Sigmoid colon (tissue), 7 donors: ENCODE results near the gene LPAR1. TPM values are rescaled to one million over a fixed set of nuclear protein-coding genes. Genes with fewer than 3 reads are reported as not detected.
"Not testable (repeated sequence)": the region's sequence is repeated elsewhere in the genome, so short reads cannot be mapped to it uniquely, and the experiment has no call there.

Experiments used
- DNase-seq: peaks from one replicate; pipeline ENCODE4 v3.0.0-alpha.2; 2019
- H3K27ac ChIP-seq, 4 donors: fragments of 200-600 bp; sonication (generic); one replicate each; pipeline ENCODE4 v1.5.1; 2016 to 2019; ENCODE audit warnings: mild to moderate bottlenecking in 1 of 4
- H3K27me3 ChIP-seq, 3 donors: fragments of 200-600 bp; sonication (generic); one replicate each; pipeline ENCODE4 v1.5.1; 2019; ENCODE audit warnings: mild to moderate bottlenecking in 1 of 3
- H3K36me3 ChIP-seq, 4 donors: fragments of 200-600 bp; sonication (generic); one replicate each; pipeline ENCODE4 v1.5.1; 2016 to 2019
- H3K4me1 ChIP-seq, 4 donors: fragments of 200-600 bp; sonication (generic); one replicate each; pipeline ENCODE4 v1.5.1; 2017 to 2019
- H3K4me3 ChIP-seq, 4 donors: fragments of 200-600 bp; sonication (generic); one replicate each; pipeline ENCODE4 v1.5.1; 2017 to 2019; ENCODE audit warnings: mild to moderate bottlenecking in 2 of 4, moderate library complexity in 1 of 4
- H3K9me3 ChIP-seq, 4 donors: fragments of 200-600 bp in 3 of 4; sonication (generic) in 3 of 4; one replicate each; pipeline versions ENCODE4 v1.5.1 to v1.6.1; 2013 to 2019
- EP300 ChIP-seq, 4 donors: sonication (generic); formaldehyde crosslinking; IDR thresholded peaks; one replicate each; pipeline ENCODE4 v1.6.1; 2017; ENCODE audit warnings: antibody characterized with exemption in 4 of 4
- POLR2A ChIP-seq, 2 donors: fragments of 450-650 bp; IDR thresholded peaks; one replicate each; pipeline ENCODE4 v1.6.1; 2016; ENCODE audit warnings: antibody characterized with exemption in 2 of 2, mild to moderate bottlenecking in 2 of 2, moderate library complexity in 2 of 2
- POLR2AphosphoS5 ChIP-seq, 4 donors: sonication (generic); formaldehyde crosslinking; IDR thresholded peaks; one replicate each; pipeline ENCODE4 v1.6.1; 2017; ENCODE audit warnings: antibody characterized with exemption in 4 of 4
- WGBS, 2 donors: extraction: QIAGEN DNeasy Blood & Tissue Kit; methylation state at CpG; one replicate each; pipeline ENCODE4 v1.1.7; 2013; 5-methylcytosine and 5-hydroxymethylcytosine counted together
- intact Hi-C: fragments of 100-400 bp; cut with DNase I; formaldehyde crosslinking; loops from one replicate; pipeline ENCODE4 v1.15.1; 2023
- polyA plus RNA-seq, 3 donors: library from polyadenylated mRNA; stranded (reverse); fragments of 200-250 nt; gene quantifications; one replicate each; pipeline ENCODE4 v1.2.3, GENCODE V29; 2013
- total RNA-seq, 4 donors: library from RNA; depleted of rRNA; stranded (reverse); fragments of >200 nt; gene quantifications; one replicate each; pipeline ENCODE4 v1.1.0, GENCODE V29; 2016
- TF ChIP-seq, protein P1 (sequence below), 4 experiments: fragments of 450-650 bp in 3 of 4; fragments of 200-600 bp in 1 of 4; IDR thresholded peaks; one replicate each; pipeline ENCODE4 v1.5.1; 2016 to 2019; ENCODE audit warnings: antibody characterized with exemption in 4 of 4, mild to moderate bottlenecking in 3 of 4, moderate library complexity in 2 of 4
- donor health status: healthy with polysubstance abuse.
- donor health status: Bipolar disorder and iron deficiency.
- donor health status: healthy.

Gene LPAR1
- total and polyA plus RNA-seq, 7 donors, result 11.3 to 62.4 (median 34.9) TPM

DNA sequence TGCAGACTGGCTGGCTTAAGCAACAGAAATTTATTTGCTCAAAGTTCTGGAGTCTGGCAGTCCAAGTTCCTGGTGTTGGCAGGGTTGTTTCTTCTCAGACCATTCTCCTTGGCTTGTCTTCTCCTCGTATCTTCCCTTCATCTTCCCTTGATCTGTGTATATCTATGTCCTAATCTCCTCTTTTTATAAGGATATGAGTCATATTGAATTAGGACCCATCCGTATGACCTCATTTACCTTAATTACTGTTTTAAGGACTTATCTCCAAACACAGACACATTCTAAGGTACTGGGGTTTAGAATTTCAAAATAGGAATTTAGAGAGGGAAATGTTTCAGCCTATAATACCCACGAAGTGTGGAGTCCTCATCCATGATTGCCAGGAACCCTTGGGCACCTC, 13.1 kb upstream of the LPAR1 start:
- H3K4me1 ChIP-seq, result no peaks in the 10 kb centered on the region
- DNase-seq, result no peak
- no peak overlapping the region for H3K4me3 ChIP-seq
- 41 to 74% methylated on average over 3 of the region's 3 CpGs for WGBS, 2 donors
- H3K27ac ChIP-seq, result no peak overlapping the region
- H3K36me3 ChIP-seq, result no peaks in the 10 kb centered on the region
- intact Hi-C loops, result no loop called here
- peaks cover 0 to 3% (median 0%) of the 10 kb centered on the region in 4 donors for H3K9me3 ChIP-seq
- no peaks in the 10 kb centered on the region for H3K27me3 ChIP-seq
- TF ChIP-seq POLR2AphosphoS5 (IDR thresholded peaks at IDR 0.05) (no peak), EP300 (IDR thresholded peaks at IDR 0.05) (no peak), POLR2A (IDR thresholded peaks at IDR 0.05) (no peak)
- TF ChIP-seq, protein P1, sequence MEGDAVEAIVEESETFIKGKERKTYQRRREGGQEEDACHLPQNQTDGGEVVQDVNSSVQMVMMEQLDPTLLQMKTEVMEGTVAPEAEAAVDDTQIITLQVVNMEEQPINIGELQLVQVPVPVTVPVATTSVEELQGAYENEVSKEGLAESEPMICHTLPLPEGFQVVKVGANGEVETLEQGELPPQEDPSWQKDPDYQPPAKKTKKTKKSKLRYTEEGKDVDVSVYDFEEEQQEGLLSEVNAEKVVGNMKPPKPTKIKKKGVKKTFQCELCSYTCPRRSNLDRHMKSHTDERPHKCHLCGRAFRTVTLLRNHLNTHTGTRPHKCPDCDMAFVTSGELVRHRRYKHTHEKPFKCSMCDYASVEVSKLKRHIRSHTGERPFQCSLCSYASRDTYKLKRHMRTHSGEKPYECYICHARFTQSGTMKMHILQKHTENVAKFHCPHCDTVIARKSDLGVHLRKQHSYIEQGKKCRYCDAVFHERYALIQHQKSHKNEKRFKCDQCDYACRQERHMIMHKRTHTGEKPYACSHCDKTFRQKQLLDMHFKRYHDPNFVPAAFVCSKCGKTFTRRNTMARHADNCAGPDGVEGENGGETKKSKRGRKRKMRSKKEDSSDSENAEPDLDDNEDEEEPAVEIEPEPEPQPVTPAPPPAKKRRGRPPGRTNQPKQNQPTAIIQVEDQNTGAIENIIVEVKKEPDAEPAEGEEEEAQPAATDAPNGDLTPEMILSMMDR (IDR thresholded peaks at IDR 0.05), result no peak

DNA sequence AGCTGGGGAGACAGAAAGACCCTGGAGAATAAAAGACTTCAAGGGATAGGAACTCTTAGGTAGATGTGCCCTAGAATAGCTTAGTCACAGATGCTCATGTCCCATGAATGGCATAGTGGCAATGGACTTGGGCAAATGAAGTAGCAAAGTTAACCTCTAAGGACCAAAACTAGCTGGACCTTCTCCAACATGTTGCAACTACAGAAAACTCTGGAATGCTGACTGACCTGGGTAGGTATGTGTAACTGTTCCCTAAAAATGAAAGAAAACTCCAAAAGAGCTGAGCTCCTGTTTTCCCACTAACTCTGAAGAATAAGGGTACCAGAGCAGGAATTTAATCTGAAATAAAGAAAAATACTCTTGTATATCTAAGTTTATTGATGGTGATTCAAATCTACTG, 12.5 kb upstream of the LPAR1 start:
- peaks cover 0 to 3% (median 0%) of the 10 kb centered on the region in 4 donors for H3K9me3 ChIP-seq
- no peak for DNase-seq
- no peak overlapping the region for H3K4me3 ChIP-seq
- H3K27me3 ChIP-seq, result no peaks in the 10 kb centered on the region
- no peak overlapping the region for H3K27ac ChIP-seq
- intact Hi-C loops, result no loop called here
- H3K4me1 ChIP-seq, result no peaks in the 10 kb centered on the region
- H3K36me3 ChIP-seq, result no peaks in the 10 kb centered on the region
- TF ChIP-seq POLR2A (IDR thresholded peaks at IDR 0.05) (no peak), EP300 (IDR thresholded peaks at IDR 0.05) (no peak), POLR2AphosphoS5 (IDR thresholded peaks at IDR 0.05) (no peak)
- TF ChIP-seq, protein P1 (IDR thresholded peaks at IDR 0.05), result no peak

DNA sequence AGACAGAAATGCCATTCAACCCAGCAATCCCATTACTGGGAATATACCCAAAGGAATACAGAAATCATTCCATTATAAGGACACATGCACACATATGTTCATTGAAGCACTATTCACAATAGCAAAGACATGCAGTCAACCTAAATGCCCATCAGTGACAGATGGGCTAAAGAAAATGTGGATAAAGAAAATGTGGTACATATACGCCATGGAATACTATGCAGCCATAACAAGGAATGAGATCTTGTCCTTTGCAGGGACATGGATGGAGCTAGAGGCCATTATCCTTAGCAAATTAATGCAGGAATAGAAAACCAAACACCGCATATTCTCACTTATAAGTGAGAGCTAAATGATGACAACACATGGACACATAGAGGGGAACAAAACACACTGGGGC, 9.0 kb upstream of the LPAR1 start:
- 97 to 98% methylated on average over 2 of the region's 2 CpGs for WGBS, 2 donors
- H3K4me1 ChIP-seq, H3K4me3 ChIP-seq, H3K36me3 ChIP-seq, H3K27ac ChIP-seq, H3K27me3 ChIP-seq, DNase-seq, intact Hi-C loops, H3K9me3 ChIP-seq: not testable (repeated sequence)

DNA sequence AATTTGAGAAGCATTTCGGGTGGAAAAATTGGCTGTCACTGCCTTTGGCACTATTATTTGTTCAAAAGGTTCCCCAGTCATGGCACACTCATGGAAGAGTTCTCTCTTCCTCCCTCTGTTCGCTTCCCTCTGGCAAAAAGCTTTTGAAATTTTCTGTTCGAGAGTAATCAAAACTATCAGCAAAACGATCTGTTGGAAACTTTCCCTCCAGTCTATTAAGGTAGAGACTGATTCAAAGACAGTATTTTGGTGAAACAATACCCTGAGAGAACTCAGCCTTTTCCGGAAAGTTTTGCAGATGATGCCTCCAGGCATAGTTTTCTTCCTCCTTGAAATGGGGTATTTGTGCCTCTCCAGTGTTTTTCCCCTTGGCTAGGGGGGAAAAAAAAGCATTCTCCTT, 3.6 kb upstream of the LPAR1 start:
- no peak for DNase-seq
- H3K4me3 ChIP-seq, result no peak overlapping the region
- no peaks in the 10 kb centered on the region for H3K9me3 ChIP-seq
- H3K4me1 ChIP-seq, result peaks cover 0 to 18% (median 12%) of the 10 kb centered on the region in 4 donors
- TF ChIP-seq, protein P1 (IDR thresholded peaks at IDR 0.05), result no peak
- no peak for TF ChIP-seq POLR2A (IDR thresholded peaks at IDR 0.05)
- intact Hi-C loops, result no loop called here
- H3K36me3 ChIP-seq, result no peaks in the 10 kb centered on the region
- WGBS, 2 donors, result 82 to 84% methylated on average over 5 of the region's 5 CpGs
- no peak overlapping the region for H3K27ac ChIP-seq
- H3K27me3 ChIP-seq, result peaks cover 7 to 17% (median 8%) of the 10 kb centered on the region in 3 donors

DNA sequence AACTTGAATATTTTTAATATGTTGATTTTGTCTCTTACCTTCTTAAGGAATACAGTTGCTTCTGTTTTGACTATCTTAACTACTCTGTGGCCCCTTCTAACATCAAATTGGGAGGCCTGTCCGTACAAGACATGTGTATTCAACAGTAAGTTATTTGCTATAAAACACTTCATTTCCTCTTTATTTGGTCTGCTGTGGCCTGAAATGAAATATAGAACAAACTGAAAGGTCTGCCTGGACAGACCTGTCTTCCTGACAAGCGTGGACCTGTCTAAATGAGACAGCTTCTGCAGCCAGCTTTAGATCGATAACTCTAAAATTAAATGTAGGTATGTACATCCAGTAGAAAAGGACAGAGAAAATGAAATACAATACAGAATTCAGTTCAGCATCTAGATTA, 2.2 kb upstream of the LPAR1 start:
- Histone ChIP-seq H3K36me3 (no peaks in the 10 kb centered on the region), H3K27me3 (peaks cover 12 to 31% (median 13%) of the 10 kb centered on the region in 3 donors), H3K4me1 (peaks cover 0 to 18% (median 12%) of the 10 kb centered on the region in 4 donors), H3K9me3 (no peaks in the 10 kb centered on the region), H3K4me3 (no peak overlapping the region), H3K27ac (no peak overlapping the region)
- WGBS, 2 donors, result 78 to 87% methylated on average over 3 of the region's 3 CpGs
- intact Hi-C loops, result no loop called here
- TF ChIP-seq POLR2A (IDR thresholded peaks at IDR 0.05), result no peak
- TF ChIP-seq, protein P1 (IDR thresholded peaks at IDR 0.05), result no peak
- TF ChIP-seq EP300 (IDR thresholded peaks at IDR 0.05), result no peak
- TF ChIP-seq POLR2AphosphoS5 (IDR thresholded peaks at IDR 0.05), result no peak
- no peak for DNase-seq
